ENCODE measurements around the gene ADTRP.

DNA sequence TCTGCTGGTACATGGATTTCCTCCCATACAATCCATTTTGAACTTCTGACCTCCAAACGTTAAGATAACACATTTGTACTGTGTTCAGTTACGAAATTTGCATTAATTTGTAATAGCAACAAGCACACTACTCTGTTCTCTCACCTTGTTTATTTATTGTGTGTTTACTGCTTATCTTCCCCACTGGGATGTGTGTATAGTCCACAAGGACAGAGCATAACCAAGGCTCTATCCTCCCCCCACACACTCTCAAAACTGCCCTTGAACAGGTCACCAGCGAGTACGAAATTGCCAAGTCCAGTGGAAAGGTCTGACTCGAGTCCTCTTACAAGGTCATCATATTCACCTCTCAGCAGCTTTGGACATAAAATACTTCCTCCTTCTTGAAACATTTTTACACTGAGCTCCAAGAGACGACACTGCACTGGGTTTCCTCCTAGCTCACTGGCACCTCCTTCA is 18.6 kb downstream of the ADTRP start:
- TF ChIP-seq, protein P1, sequence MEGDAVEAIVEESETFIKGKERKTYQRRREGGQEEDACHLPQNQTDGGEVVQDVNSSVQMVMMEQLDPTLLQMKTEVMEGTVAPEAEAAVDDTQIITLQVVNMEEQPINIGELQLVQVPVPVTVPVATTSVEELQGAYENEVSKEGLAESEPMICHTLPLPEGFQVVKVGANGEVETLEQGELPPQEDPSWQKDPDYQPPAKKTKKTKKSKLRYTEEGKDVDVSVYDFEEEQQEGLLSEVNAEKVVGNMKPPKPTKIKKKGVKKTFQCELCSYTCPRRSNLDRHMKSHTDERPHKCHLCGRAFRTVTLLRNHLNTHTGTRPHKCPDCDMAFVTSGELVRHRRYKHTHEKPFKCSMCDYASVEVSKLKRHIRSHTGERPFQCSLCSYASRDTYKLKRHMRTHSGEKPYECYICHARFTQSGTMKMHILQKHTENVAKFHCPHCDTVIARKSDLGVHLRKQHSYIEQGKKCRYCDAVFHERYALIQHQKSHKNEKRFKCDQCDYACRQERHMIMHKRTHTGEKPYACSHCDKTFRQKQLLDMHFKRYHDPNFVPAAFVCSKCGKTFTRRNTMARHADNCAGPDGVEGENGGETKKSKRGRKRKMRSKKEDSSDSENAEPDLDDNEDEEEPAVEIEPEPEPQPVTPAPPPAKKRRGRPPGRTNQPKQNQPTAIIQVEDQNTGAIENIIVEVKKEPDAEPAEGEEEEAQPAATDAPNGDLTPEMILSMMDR (IDR thresholded peaks at IDR 0.05): no peak
- no peak for TF ChIP-seq POLR2A (IDR thresholded peaks at IDR 0.05)

All from lower leg skin (tissue), 3 donors.